ENCODE results near the gene SKI. TPM values are rescaled to one million over a fixed set of nuclear protein-coding genes. Genes with fewer than 3 reads are reported as not detected.

Gene SKI
- total and polyA plus RNA-seq, 9 of the 15 experiments (the other 6 are each of a cell fraction or from before 2014, with no cell fraction given): 0.10 to 60.5 (median 4.6) TPM

DNA sequence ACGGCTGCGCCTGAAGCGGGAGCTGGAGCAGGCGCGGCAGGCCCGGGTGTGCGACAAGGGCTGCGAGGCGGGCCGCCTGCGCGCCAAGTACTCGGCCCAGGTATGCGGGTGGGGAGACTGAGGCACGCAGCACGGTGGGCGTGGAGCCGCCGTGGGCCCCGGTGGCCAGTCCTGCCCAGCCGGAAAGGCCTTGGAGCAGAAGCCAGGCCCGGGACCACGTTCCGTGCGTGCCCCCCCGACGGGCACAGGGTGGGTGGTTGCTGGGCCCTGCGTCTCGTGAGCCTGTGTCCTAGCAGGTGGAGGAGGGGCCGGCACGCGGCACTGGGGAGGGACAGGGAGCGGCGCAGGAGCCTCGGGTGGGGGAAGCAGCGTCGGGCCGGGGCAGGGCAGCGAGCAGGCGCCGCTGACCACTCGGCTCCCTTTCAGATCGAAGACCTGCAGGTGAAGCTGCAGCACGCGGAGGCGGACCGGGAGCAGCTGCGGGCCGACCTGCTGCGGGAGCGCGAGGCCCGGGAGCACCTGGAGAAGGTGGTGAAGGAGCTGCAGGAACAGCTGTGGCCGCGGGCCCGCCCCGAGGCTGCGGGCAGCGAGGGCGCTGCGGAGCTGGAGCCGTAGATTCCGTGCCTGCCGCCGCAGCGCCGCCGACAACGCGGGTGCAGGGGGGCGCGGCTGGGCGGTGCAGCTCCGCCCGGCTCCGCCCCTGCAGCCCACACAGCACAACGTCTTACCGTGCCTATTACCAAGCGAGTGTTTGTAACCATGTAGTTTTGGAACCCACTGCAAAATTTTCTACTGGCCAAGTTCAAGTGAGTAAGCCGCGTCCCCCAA lies 78.2 kb downstream of the SKI start:
- Histone ChIP-seq H3K9me1 (ENCODE audit: control insufficient read depth, insufficient read depth, low read length) (no peaks in the 10 kb centered on the region), H3K79me2 (ENCODE audit: control insufficient read depth, insufficient read depth, low read length) (peaks cover 12% of the 10 kb centered on the region; the same call in 2 of the 3 replicates), H3K9ac (ENCODE audit: insufficient read depth in 1 of 2, low read depth in 2 of 2, low read length in 2 of 2) (no peak overlapping the region), H3K4me1 (replicated peaks in 1 of 2; ENCODE audit: control insufficient read depth in 2 of 2, insufficient read depth in 2 of 2, low read length in 2 of 2) (peaks cover 0 to 53% of the 10 kb centered on the region in 2 experiments; a peak in 3 of 5 replicates), H4K20me1 (replicated peaks; ENCODE audit: control insufficient read depth, insufficient read depth, low read length) (no peaks in the 10 kb centered on the region), H2AFZ (ENCODE audit: low read depth, low read length) (no peak overlapping the region), H3K36me3 (ENCODE audit: control insufficient read depth, insufficient read depth, low read length) (peaks cover 78% of the 10 kb centered on the region; the same call in 2 of the 3 replicates), H3K4me3 (no peak overlapping the region), H3K4me2 (ENCODE audit: insufficient read depth, low read length) (no peak overlapping the region), H3K27me3 (ENCODE audit: control insufficient read depth in 2 of 2, insufficient read depth in 2 of 2, low read length in 2 of 2) (no peaks in the 10 kb centered on the region), H3K9me3 (replicated peaks; ENCODE audit: control insufficient read depth, insufficient read depth, low read depth, low read length) (no peaks in the 10 kb centered on the region), H3K27ac (ENCODE audit: extremely low read depth, low read depth, low read length) (no peak overlapping the region)
- FAIRE-seq (no peak), DNase-seq (ENCODE audit: extremely low read depth in 1 of 4, low spot score in 3 of 4) (no peak), ATAC-seq (no peak)
- WGBS (ENCODE audit: insufficient coverage, low coverage, missing lambda C conversion rate): 95% methylated on average over 56 of the region's 81 CpGs
- POLR2A ChIA-PET: interaction anchor here (0.9 to 1.9 kb wide), 4 partner anchors 9 to 77 kb away, joined by 3 to 6 read pairs (median 4); no protein-coding TSS in a partner anchor
- no TSS peak for BruUV-seq (replicated peaks)
- in situ Hi-C loops (cut with MboI) (no loop called here), intact Hi-C loops (cut with micrococcal nuclease) (no loop called here)
- CTCF ChIA-PET (ENCODE audit: low intra/inter-chr PET ratio): no interaction called here
- TF ChIP-seq, protein P1, sequence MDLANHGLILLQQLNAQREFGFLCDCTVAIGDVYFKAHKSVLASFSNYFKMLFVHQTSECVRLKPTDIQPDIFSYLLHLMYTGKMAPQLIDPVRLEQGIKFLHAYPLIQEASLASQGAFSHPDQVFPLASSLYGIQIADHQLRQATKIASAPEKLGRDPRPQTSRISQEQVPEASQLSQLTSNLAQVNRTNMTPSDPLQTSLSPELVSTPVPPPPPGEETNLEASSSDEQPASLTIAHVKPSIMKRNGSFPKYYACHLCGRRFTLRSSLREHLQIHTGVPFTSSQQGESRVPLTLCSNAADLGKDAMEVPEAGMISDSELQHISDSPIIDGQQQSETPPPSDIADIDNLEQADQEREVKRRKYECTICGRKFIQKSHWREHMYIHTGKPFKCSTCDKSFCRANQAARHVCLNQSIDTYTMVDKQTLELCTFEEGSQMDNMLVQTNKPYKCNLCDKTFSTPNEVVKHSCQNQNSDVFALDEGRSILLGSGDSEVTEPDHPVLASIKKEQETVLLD (IDR thresholded peaks at IDR 0.05): no peak
- TF ChIP-seq POLR2G (IDR thresholded peaks at IDR 0.05; ENCODE audit: low read depth, low read length) (peak; percentile 19; the same call in 1 of the 2 replicates), XRCC4 (IDR thresholded peaks at IDR 0.05; ENCODE audit: extremely low read depth, insufficient read depth, insufficient read length) (no peak), ZNF3 (CRISPR knock-in tag; IDR thresholded peaks at IDR 0.05) (no peak), ESRRB (CRISPR knock-in tag; IDR thresholded peaks at IDR 0.05; ENCODE audit: borderline replicate concordance) (no peak), HNRNPL (IDR thresholded peaks at IDR 0.05; ENCODE audit: low read depth, low read length) (0 out of 2 replicates have a peak, but pooled peaks have one; percentile 69), ZNF780A (CRISPR knock-in tag; IDR thresholded peaks at IDR 0.05) (no peak), ZNF77 (CRISPR knock-in tag; IDR thresholded peaks at IDR 0.05) (no peak)
- TF ChIP-seq, protein P2, sequence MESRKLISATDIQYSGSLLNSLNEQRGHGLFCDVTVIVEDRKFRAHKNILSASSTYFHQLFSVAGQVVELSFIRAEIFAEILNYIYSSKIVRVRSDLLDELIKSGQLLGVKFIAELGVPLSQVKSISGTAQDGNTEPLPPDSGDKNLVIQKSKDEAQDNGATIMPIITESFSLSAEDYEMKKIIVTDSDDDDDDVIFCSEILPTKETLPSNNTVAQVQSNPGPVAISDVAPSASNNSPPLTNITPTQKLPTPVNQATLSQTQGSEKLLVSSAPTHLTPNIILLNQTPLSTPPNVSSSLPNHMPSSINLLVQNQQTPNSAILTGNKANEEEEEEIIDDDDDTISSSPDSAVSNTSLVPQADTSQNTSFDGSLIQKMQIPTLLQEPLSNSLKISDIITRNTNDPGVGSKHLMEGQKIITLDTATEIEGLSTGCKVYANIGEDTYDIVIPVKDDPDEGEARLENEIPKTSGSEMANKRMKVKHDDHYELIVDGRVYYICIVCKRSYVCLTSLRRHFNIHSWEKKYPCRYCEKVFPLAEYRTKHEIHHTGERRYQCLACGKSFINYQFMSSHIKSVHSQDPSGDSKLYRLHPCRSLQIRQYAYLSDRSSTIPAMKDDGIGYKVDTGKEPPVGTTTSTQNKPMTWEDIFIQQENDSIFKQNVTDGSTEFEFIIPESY (CRISPR knock-in tag; IDR thresholded peaks at IDR 0.05): peak; percentile 54
- TF ChIP-seq, protein P3, sequence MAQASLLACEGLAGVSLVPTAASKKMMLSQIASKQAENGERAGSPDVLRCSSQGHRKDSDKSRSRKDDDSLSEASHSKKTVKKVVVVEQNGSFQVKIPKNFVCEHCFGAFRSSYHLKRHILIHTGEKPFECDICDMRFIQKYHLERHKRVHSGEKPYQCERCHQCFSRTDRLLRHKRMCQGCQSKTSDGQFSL (CRISPR knock-in tag; IDR thresholded peaks at IDR 0.05): peak; percentile 73; the same call in 1 of the 2 replicates
- TF ChIP-seq, protein P3 (tag; IDR thresholded peaks at IDR 0.05): no peak
- TF ChIP-seq, protein P4, sequence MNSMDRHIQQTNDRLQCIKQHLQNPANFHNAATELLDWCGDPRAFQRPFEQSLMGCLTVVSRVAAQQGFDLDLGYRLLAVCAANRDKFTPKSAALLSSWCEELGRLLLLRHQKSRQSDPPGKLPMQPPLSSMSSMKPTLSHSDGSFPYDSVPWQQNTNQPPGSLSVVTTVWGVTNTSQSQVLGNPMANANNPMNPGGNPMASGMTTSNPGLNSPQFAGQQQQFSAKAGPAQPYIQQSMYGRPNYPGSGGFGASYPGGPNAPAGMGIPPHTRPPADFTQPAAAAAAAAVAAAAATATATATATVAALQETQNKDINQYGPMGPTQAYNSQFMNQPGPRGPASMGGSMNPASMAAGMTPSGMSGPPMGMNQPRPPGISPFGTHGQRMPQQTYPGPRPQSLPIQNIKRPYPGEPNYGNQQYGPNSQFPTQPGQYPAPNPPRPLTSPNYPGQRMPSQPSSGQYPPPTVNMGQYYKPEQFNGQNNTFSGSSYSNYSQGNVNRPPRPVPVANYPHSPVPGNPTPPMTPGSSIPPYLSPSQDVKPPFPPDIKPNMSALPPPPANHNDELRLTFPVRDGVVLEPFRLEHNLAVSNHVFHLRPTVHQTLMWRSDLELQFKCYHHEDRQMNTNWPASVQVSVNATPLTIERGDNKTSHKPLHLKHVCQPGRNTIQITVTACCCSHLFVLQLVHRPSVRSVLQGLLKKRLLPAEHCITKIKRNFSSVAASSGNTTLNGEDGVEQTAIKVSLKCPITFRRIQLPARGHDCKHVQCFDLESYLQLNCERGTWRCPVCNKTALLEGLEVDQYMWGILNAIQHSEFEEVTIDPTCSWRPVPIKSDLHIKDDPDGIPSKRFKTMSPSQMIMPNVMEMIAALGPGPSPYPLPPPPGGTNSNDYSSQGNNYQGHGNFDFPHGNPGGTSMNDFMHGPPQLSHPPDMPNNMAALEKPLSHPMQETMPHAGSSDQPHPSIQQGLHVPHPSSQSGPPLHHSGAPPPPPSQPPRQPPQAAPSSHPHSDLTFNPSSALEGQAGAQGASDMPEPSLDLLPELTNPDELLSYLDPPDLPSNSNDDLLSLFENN (IDR thresholded peaks at IDR 0.05; ENCODE audit: low read depth in 2 of 2, low read length in 2 of 2): no peak

Measured in K562 (cell line).